HG03103 (cell line): ENCODE measurements around the gene EXOC1L.
"Not testable (repeated sequence)": the region's sequence is repeated elsewhere in the genome, so short reads cannot be mapped to it uniquely, and the experiment has no call there.

Experiments
- ATAC-seq: cut with Tn5 transposase; IDR thresholded peaks from one replicate; pipeline ENCODE4 v1.9.1; 2021; ENCODE audit warnings: low read depth; ENCODE audit not compliant: unreplicated experiment

EXOC1L gene

GRCh38 chr4:55837903-55838302 is 18.3 kb downstream of the EXOC1L start:
- ATAC-seq: no peak

- ATAC-seq: no peak
Measured at GRCh38 chr4:55838356-55838755, 18.8 kb downstream of the EXOC1L start.

DNA sequence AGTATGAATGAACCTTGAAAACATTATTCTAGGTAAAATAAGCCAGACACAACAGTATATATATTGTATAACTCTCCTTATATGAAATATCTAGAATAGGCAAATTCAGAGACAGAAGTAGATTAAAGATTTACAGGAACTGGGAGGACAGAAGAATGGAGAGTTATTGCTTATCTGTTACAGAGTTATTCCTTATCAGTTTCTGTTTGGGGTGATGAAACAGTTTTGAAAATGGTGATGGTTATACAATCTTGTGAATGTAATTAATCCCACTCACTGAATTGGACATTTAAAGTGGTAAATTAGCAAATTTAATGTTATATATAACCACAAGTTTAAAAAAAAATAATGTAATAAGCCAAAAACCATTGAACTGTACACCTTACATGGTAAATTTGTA is 19.4 kb downstream of the EXOC1L start:
- ATAC-seq: no peak

GRCh38 chr4:55840956-55841355 is 21.4 kb downstream of the EXOC1L start:
- no peak for ATAC-seq

- ATAC-seq: not testable (repeated sequence)
Measured at GRCh38 chr4:55841373-55842239, 22.0 kb downstream of the EXOC1L start.

DNA sequence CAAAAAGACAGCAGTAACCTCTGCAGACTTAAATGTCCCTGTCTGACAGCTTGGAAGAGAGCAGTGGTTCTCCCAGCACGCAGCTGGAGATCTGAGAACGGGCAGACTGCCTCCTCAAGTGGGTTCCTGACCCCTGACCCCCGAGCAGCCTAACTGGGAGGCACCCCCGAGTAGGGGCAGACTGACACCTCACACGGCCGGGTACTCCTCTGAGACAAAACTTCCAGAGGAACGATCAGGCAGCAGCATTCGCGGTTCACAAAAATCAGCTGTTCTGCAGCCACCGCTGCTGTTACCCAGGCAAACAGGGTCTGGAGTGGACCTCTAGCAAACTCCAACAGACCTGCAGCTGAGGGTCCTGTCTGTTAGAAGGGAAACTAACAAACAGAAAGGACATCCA is 22.7 kb downstream of the EXOC1L start:
- not testable (repeated sequence) for ATAC-seq

GRCh38 chr4:55849724-55850123 is 30.1 kb downstream of the EXOC1L start:
- no peak for ATAC-seq

DNA sequence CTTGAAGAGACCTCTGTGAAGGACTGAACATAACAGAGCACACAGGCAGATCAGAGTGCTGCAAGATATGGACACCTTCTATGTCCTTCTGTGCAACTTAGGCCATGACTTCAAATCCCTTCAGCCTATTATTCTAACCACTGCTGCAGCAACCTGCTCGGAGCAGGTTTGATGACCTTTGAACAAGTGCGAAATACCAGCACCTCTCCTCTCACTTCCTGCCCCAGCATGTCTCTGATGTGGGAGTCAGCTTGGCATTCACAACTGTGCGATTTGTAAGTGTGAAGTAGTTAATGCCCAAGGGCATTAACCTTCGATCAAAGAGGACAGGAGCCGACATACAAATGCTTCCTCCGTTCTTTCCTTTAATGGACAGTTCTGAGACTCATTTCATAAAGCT is 32.3 kb downstream of the EXOC1L start:
- no peak for ATAC-seq

- ATAC-seq: peak; percentile 99
Measured at GRCh38 chr4:55853484-55854046, 34.0 kb downstream of the EXOC1L start, which contains the start of gene EXOC1. EXOC1 (plus strand) TSS chr4:55853648; CDS start chr4:55858324, 4,676 bp downstream.

- ATAC-seq: no peak
Measured at GRCh38 chr4:55854129-55854528, 34.5 kb downstream of the EXOC1L start.

GRCh38 chr4:55857586-55857985 is 38.0 kb downstream of the EXOC1L start:
- ATAC-seq: no peak

- no peak for ATAC-seq
Measured at GRCh38 chr4:55859711-55860110, 40.1 kb downstream of the EXOC1L start.

DNA sequence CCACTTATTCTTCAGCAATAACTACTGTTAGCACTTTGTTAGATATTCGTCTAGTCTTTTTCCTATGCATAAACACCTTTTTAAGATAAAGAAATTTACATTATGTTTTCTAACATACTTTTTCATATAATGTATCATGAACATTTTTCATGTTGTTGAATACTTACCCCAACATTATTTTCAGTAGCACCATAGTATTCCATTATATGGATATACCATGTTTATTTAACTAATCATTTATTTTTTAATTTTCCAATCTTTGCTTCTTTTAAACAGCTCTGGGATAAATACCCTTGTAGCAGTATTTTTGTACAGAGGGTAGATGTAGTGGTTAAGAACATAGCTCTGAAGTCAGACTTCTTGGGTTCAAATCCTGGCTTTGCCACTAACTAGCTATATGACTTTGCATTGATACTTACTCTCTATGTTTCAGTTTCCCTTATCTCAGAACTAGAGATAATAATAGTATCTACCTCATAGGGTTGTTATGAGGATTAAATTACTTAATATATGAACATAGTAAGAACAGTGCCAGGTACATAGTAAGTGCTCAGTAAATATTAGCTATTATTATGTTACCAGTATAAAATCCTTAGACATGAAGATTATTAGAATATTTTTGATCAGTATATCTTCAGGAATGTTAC is 45.1 kb downstream of the EXOC1L start:
- no peak for ATAC-seq

DNA sequence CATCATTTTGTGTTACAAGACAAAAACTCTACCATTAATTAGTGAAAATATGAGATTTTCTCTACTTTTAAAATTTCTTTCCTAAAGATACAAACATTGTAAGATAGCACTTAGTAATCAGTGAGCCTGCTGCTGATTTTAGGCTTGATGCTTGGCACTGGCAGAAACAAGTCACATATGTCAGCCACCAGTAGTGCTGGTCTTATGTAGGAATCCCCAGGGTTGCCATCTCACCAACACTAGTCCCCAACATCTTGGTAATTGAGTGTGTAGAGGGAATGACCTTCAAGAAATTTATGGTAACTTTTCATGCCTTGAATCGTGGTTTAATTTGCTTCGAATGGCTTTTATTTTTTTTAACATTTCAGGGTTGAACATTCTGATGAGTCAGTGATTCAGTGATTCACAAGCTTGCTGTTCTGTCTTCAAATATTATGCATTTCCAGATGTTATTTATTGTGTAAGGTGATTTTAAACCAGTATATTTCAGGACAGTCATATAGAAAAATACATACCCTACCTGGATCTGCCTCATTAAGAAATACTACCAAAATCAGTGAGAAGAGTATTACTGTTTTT is 45.7 kb downstream of the EXOC1L start:
- ATAC-seq: no peak

GRCh38 chr4:55866290-55866907 is 46.8 kb downstream of the EXOC1L start:
- ATAC-seq: peak; percentile 84

DNA sequence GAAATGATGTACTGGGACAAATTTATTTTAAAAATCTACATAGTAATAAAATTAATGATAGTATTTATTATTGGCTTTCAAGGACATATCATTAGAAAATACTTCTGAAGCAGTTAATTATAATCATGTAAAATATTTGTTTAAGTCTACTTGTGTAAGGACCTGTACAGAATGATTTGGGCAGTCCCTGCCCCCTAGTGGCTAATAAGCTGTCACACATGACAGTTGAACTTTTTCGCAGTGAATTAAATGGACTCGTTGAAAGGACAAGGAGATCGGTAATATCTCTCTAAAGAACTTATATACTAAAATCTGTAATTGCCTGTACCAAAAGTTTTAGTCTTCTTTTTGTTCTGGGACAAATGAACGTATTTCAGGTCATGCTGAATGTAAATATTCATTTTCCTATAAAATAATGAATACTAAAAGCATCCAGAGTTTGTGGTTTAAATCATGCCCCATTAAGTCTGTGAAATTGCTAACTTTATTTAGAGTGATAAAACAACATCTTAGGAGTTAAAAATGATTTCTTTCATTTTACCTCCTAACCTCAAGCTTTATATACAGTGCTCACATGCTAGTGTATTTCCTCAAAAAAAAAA is 47.5 kb downstream of the EXOC1L start:
- ATAC-seq: peak; percentile 76

- ATAC-seq: no peak
Measured at GRCh38 chr4:55868581-55869090, 49.0 kb downstream of the EXOC1L start.

GRCh38 chr4:55871299-55871800 is 51.8 kb downstream of the EXOC1L start:
- ATAC-seq: no peak

DNA sequence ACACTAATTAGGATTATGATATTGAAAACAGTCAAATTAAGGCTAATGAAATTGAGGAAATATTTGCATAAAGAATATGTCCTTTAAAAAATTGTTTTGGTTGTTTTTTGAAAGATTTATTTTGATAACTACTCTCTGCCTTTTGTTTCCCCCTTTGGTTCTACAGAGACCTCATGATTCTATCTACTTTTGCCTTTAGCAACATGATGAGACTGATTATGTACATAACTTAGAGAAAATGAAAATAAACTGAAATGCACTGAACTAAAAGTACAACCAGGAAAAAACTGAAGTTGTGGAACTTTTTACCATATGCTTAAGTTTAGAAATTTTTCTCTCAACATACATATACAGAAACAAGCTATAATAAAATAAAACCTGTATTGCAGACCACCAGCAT is 55.2 kb downstream of the EXOC1L start:
- no peak for ATAC-seq

- ATAC-seq: no peak
Measured at GRCh38 chr4:55876387-55876786, 56.8 kb downstream of the EXOC1L start.
